Measurements from ENCODE around the gene WWP2. TPM values are rescaled to one million over a fixed set of nuclear protein-coding genes. Genes with fewer than 3 reads are reported as not detected.
"Not testable (repeated sequence)": the region's sequence is repeated elsewhere in the genome, so short reads cannot be mapped to it uniquely, and the experiment has no call there.

The WWP2 gene
- total RNA-seq, 2 experiments from 2014 or later: 60.6 to 61.5 TPM

DNA sequence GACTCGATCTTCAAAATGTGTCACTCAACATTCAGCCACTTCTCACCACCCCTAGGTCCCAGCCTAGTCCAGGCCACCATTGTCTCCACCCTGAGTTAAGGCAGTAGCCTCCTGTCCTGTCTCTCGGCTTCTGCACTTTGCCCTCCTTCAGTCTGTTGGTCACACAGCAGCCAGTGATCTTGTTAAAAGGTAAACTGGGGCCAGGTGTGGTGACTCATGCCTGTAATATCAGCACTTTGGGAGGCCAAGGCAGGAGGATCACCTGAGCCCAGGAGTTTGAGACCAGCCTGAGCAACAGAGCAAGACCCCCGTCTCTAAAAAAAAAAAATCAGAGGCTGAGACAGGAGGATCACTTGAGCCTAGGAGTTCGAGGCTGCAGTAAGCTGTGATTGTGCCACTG, 25.8 kb downstream of the WWP2 start:
- Mint-ChIP-seq H3K27ac (no peak overlapping the region), H3K9me3 (no peaks in the 10 kb centered on the region), H3K36me3 (peaks cover 14% of the 10 kb centered on the region), H3K4me3 (no peak overlapping the region), H3K4me1 (peaks cover 2% of the 10 kb centered on the region), H3K27me3 (no peaks in the 10 kb centered on the region)
- ATAC-seq (ENCODE audit: low read depth): no peak
- POLR2A ChIA-PET: no interaction called here
- DNase-seq: no peak

DNA sequence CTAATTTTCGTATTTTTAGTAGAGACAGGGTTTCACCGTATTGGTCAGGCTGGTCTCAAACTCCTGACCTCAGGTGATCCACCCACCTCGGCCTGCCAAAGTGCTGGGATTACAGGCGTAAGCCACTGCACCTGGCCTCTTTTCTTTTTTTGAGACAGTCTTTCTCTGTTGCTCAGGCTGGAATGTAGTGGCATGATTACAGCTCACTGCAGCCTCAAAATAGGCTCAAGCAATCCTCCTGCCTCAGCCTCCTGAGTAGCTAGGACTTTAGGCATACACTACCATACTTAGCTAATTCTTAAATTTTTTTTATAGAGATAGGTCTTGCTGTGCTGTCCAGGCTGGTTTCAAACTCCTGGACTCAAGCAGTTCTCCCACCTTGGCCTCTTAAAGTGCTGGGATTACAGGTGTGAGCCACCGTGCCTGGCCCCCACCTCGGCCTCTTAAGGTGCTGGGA, 29.3 kb downstream of the WWP2 start:
- H3K27ac Mint-ChIP-seq; DNase-seq; ATAC-seq (ENCODE audit: low read depth); H3K36me3 Mint-ChIP-seq; H3K4me1 Mint-ChIP-seq; H3K27me3 Mint-ChIP-seq; H3K9me3 Mint-ChIP-seq; POLR2A ChIA-PET; H3K4me3 Mint-ChIP-seq: not testable (repeated sequence)

- H3K9me3 Mint-ChIP-seq: no peaks in the 10 kb centered on the region
- no peak for DNase-seq
- no peaks in the 10 kb centered on the region for H3K27me3 Mint-ChIP-seq
- no peak overlapping the region for H3K27ac Mint-ChIP-seq
- peaks cover 3% of the 10 kb centered on the region for H3K4me1 Mint-ChIP-seq
- POLR2A ChIA-PET: no interaction called here
- ATAC-seq (ENCODE audit: low read depth): no peak
- H3K36me3 Mint-ChIP-seq: peaks cover 2% of the 10 kb centered on the region
- no peak overlapping the region for H3K4me3 Mint-ChIP-seq
These were observed 31.4 kb downstream of the WWP2 start for GRCh38 chr16:69793526-69793925.

DNA sequence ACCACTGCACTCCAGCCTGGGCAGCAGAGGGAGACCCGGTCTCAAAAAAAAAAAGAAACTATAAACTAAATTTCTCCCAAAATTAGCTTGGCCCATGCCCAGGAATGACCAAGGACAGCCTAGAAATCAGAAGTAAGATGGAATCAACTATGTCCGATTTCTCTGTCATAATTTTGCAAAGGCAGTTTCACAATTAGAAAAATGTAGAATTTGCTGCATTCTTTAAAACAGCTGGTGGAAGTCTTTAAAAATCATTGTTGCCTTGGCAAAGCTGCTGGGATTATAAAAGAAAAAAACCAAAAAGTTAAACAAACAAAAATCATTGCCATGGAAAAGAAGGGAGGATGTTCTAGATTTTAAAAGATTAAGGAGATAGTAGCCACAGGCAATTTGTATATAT, 32.4 kb downstream of the WWP2 start:
- Mint-ChIP-seq H3K4me3 (no peak overlapping the region), H3K9me3 (no peaks in the 10 kb centered on the region), H3K36me3 (peaks cover 3% of the 10 kb centered on the region), H3K4me1 (peaks cover 3% of the 10 kb centered on the region), H3K27ac (no peak overlapping the region), H3K27me3 (no peaks in the 10 kb centered on the region)
- no peak for ATAC-seq (ENCODE audit: low read depth)
- no peak for DNase-seq
- POLR2A ChIA-PET: no interaction called here

DNA sequence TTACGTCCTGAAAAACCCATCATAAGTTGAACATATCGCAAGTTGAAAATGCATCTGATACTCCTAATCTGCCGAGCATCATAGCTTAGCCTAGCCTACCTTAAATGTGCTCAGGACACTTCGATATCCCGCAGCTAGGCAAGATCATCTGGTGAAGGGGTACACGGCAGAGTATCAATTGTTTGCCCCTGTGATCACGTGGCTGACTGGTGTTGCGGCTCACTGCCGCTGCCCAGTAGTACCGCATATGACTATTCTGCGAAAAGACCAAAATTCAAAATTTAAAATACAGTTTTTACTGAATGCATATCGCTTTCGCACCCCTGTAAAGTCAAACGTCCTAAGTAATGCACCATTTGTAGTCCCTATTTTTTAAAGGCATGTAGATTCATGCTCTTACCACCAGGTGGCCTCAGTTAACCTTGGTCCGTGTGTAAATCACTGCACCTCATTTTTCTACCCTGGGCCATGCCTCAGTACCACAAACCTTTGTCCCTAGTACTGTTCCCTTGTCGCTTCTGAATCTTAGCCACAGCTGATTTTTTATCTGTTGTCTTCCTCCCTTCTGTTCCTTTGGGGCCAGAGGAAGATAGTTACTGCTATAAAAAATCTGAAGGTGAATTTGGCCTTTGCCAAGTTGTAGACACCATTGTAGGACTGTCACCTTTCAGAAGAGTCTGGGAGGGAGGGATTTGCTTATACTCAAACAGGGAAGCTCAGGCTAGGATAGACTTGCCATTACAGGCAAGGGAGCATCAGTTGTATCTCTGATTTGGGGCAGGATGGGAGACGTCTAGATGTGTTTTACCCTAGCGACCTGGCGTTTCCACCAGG, 34.4 kb downstream of the WWP2 start:
- H3K27ac Mint-ChIP-seq: no peak overlapping the region
- no peaks in the 10 kb centered on the region for H3K9me3 Mint-ChIP-seq
- POLR2A ChIA-PET: no interaction called here
- peaks cover 3% of the 10 kb centered on the region for H3K4me1 Mint-ChIP-seq
- no peak overlapping the region for H3K4me3 Mint-ChIP-seq
- no peak for DNase-seq
- peak; percentile 61 for ATAC-seq (ENCODE audit: low read depth)
- peaks cover 3% of the 10 kb centered on the region for H3K36me3 Mint-ChIP-seq
- no peaks in the 10 kb centered on the region for H3K27me3 Mint-ChIP-seq

DNA sequence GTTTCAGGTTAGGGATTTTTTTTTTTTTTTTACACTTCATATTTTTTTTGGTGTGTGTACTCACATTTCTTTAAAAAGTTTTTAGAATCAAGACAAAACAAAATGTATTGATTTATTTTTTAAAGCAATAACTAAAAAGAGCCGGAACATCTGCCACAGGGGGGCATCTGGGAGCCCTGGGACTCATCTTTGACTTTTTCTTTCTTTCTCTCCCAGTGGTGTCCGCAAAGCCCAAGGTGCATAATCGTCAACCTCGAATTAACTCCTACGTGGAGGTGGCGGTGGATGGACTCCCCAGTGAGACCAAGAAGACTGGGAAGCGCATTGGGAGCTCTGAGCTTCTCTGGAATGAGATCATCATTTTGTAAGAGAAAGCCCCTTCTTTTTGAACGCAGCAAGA, 36.3 kb downstream of the WWP2 start:
- no peaks in the 10 kb centered on the region for H3K9me3 Mint-ChIP-seq
- H3K4me1 Mint-ChIP-seq: peaks cover 1% of the 10 kb centered on the region
- no peak for ATAC-seq (ENCODE audit: low read depth)
- no peak overlapping the region for H3K4me3 Mint-ChIP-seq
- H3K27ac Mint-ChIP-seq: no peak overlapping the region
- H3K36me3 Mint-ChIP-seq: peaks cover 4% of the 10 kb centered on the region
- POLR2A ChIA-PET: no interaction called here
- no peaks in the 10 kb centered on the region for H3K27me3 Mint-ChIP-seq
- DNase-seq: no peak

DNA sequence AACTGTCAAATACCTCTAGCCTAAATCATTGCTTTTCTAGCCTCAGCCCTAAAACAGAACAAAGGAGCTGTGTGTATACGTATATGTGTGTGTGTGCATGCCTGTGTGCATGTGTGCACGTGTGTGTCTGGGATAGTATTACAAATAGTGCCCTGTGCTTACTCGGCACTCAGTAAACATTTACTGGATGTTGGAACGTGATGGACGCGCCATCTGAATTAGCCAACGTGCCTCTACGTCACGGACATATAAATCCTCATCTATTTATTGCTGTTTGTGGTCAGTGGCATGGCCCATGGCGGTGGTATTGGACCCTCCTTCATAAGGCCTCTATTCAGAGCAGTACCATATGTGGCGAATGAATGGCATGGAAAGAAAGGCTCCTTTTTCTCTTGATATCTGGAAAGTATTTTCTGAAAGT, 37.5 kb downstream of the WWP2 start:
- no peaks in the 10 kb centered on the region for H3K27me3 Mint-ChIP-seq
- no peak overlapping the region for H3K4me3 Mint-ChIP-seq
- ATAC-seq (ENCODE audit: low read depth): no peak
- no peak overlapping the region for H3K27ac Mint-ChIP-seq
- peaks cover 1% of the 10 kb centered on the region for H3K4me1 Mint-ChIP-seq
- no peaks in the 10 kb centered on the region for H3K9me3 Mint-ChIP-seq
- POLR2A ChIA-PET: no interaction called here
- no peak for DNase-seq
- H3K36me3 Mint-ChIP-seq: peaks cover 4% of the 10 kb centered on the region

DNA sequence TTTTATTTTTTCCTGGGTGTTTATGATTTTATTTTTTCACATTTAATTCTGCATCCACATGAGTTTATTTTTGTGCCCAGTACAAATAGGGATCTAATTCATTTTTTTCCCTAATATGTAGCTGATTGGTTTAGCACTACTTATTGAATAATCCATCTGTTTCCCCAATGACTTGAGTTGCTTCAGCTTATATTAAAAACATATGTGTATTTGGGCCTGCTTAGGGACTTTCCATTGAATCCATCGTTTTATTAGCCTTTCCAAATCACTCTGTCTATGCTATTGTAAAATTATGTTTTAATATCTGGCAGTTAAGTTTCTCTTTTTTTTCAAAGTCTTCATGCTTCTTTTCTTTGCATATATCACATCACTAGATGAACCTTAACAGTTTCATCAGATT, 42.2 kb downstream of the WWP2 start:
- Mint-ChIP-seq H3K9me3 (no peaks in the 10 kb centered on the region), H3K4me3 (no peak overlapping the region), H3K27me3 (no peaks in the 10 kb centered on the region), H3K36me3 (peaks cover 5% of the 10 kb centered on the region), H3K27ac (no peak overlapping the region), H3K4me1 (no peaks in the 10 kb centered on the region)
- no peak for ATAC-seq (ENCODE audit: low read depth)
- DNase-seq: no peak
- POLR2A ChIA-PET: no interaction called here

DNA sequence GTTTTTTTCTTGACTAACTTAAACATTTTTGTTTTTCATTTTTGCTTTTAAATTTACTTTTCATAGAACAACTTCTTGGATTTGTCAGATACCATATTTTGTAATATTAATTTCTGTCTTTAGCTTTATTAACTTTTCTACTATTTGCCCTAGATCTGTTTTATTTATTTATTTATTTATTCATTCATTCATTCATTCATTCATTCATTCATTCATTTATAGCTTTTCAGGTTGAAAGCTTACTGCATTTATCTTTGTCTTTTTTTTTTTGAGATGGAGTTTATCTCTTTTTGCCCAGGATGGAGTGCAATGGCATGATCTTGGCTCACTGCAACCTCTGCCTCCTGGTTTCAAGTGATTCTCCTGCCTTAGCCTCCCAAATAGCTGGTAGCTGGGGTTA, 44.6 kb downstream of the WWP2 start:
- POLR2A ChIA-PET; H3K36me3 Mint-ChIP-seq; H3K4me1 Mint-ChIP-seq; H3K9me3 Mint-ChIP-seq; ATAC-seq (ENCODE audit: low read depth); H3K27me3 Mint-ChIP-seq; H3K4me3 Mint-ChIP-seq; DNase-seq; H3K27ac Mint-ChIP-seq: not testable (repeated sequence)

DNA sequence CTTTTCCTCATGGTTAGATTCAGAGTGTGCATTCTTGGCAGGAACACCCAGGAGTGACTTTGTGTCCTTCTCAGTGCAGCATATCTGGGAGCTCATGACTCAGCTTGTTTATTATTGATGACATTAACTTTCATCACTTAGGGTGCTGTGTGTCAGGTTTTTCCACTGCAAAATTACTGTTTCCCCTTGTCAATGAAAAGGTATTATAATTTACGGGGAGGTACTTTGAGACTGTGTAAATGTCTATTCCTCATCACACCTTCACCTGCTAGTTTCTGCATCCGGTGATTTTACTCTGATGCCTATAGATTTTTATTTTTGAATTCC, 50.5 kb downstream of the WWP2 start:
- H3K9me3 Mint-ChIP-seq: no peaks in the 10 kb centered on the region
- ATAC-seq (ENCODE audit: low read depth) (no peak), DNase-seq (no peak)
- POLR2A ChIA-PET: no interaction called here
- peaks cover 1% of the 10 kb centered on the region for H3K4me1 Mint-ChIP-seq
- H3K36me3 Mint-ChIP-seq: peaks cover 15% of the 10 kb centered on the region
- H3K27me3 Mint-ChIP-seq: no peaks in the 10 kb centered on the region
- H3K27ac Mint-ChIP-seq: no peak overlapping the region
- H3K4me3 Mint-ChIP-seq: no peak overlapping the region

DNA sequence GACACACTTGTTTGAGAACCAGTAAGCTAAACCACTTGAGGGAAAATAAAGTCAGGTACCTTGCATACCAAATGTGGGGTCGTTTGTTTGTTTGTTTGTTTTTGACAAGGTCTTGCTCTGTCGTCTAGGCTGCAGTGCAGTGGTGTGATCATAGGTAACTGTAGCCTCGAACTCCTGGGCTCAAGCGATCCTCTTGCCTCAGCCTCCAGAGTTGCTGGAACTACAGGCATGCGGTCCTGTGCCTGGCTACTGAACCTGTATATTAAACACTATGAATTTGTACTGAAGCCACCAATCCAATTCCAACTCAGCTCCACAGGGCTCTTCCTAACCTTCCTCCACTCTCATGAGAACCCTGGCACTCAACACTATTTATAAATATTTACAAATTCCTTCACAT, 51.9 kb downstream of the WWP2 start:
- H3K36me3 Mint-ChIP-seq: peaks cover 22% of the 10 kb centered on the region
- H3K9me3 Mint-ChIP-seq: no peaks in the 10 kb centered on the region
- no peak overlapping the region for H3K27ac Mint-ChIP-seq
- ATAC-seq (ENCODE audit: low read depth) (no peak), DNase-seq (no peak)
- peaks cover 1% of the 10 kb centered on the region for H3K4me1 Mint-ChIP-seq
- no peaks in the 10 kb centered on the region for H3K27me3 Mint-ChIP-seq
- POLR2A ChIA-PET: no interaction called here
- H3K4me3 Mint-ChIP-seq: no peak overlapping the region

GRCh38 chr16:69814561-69814960, 52.4 kb downstream of the WWP2 start:
- peaks cover 21% of the 10 kb centered on the region for H3K36me3 Mint-ChIP-seq
- no peak for ATAC-seq (ENCODE audit: low read depth)
- H3K4me3 Mint-ChIP-seq: no peak overlapping the region
- H3K4me1 Mint-ChIP-seq: peaks cover 1% of the 10 kb centered on the region
- no peaks in the 10 kb centered on the region for H3K9me3 Mint-ChIP-seq
- H3K27ac Mint-ChIP-seq: no peak overlapping the region
- DNase-seq: no peak
- H3K27me3 Mint-ChIP-seq: no peaks in the 10 kb centered on the region
- POLR2A ChIA-PET: no interaction called here

DNA sequence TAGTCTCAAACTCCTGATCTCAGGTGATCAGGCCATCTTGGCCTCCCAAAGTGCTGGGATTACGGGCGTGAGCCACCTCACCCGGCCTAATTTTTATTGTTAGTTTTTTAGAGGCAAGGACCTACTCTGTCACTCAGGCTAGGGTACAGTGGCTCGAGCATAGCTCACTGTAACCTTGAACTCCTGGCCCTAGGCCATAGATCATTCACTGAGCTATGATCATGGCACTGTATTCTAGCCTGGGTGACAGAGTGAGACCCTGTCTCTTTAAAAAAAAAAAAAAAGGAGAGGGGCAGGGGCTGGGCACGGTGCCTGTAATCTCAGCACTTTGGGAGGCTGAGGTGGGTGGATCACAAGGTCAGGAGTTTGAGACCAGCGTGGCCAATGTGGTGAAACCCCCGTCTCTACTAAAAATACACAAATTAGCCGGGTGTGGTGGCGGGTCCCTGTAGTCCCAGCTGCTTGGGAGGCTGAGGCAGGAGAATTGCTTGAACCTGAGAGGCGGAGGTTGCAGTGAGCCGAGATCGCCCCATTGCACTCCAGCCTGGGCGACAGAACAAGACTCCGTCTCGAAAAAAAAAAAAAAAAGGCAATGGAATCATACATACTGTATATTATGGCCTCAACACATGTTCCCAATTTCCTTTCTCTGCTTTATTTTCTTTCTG, 53.2 kb downstream of the WWP2 start:
- H3K9me3 Mint-ChIP-seq; H3K27me3 Mint-ChIP-seq; DNase-seq; POLR2A ChIA-PET; H3K27ac Mint-ChIP-seq; H3K4me1 Mint-ChIP-seq; ATAC-seq (ENCODE audit: low read depth); H3K4me3 Mint-ChIP-seq: not testable (repeated sequence)
- H3K36me3 Mint-ChIP-seq: peaks cover 18% of the 10 kb centered on the region

DNA sequence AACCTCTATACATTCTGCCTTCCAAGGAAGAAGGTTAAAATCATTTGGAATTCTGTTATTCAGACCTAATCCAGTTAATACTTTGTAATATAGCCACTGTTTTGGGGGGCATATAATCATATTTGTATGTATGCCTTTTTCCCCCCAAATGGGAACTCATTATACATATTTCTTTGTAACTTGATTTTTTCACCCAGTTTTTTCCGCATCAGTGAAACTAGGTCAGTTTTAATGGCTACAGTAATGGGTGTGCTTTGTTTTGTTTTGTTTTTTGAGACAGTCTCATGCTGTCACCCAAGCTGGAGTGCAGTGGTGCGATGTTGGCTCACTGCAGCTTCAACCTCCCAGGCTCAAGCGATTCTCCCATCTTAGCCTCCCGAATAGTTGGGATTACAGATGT, 54.9 kb downstream of the WWP2 start:
- DNase-seq: no peak
- Mint-ChIP-seq H3K27ac (no peak overlapping the region), H3K36me3 (peaks cover 16% of the 10 kb centered on the region), H3K9me3 (no peaks in the 10 kb centered on the region), H3K4me1 (no peaks in the 10 kb centered on the region), H3K4me3 (no peak overlapping the region), H3K27me3 (no peaks in the 10 kb centered on the region)
- no peak for ATAC-seq (ENCODE audit: low read depth)
- POLR2A ChIA-PET: no interaction called here

Measured in activated naive CD8-positive, alpha-beta T cell treated with anti-CD3 and anti-CD28 coated beads, Interleukin-2, amount 10 ng/mL, durations not matched to agents 7 days and 5 days (primary cell).